Stimulated activated CD4-positive, alpha-beta T cell treated with anti-CD3 and anti-CD28 coated beads, Interleukin-1b, Interleukin-23, amount 100 ng/mL, for 1 hour (primary cell): ENCODE results near the gene ARFGAP3.

Source experiments
- DNase-seq, 2 donors: peaks; one replicate each; pipeline ENCODE4 v3.0.0-alpha.2; 2020; ENCODE audit warnings: low read depth in 2 of 2

Gene ARFGAP3

GRCh38 chr22:42862045-42862734 is 5.1 kb upstream of the ARFGAP3 start:
- no peak for DNase-seq

DNA sequence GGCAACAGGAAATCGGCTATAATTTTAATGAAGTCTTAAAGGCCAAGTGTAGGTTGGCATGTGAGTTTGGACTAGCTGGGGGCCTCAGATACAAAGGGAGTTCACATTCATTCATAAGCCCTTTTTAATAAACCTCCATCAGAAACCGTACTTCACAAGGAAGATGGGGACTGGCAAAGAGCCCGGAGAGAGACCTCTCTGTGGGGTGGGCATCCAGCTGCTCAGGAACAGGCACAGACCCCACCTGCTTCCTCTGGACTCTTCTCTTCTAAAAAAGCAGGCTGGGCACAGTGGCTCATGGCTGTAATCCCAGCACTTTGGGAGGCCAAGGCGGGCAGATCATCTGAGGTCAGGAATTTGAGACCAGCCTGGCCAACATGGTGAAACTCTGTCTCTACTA is 3.9 kb upstream of the ARFGAP3 start:
- no peak for DNase-seq

- no peak for DNase-seq
Observed at GRCh38 chr22:42857845-42858481, 890 bp upstream of the ARFGAP3 start.

DNA sequence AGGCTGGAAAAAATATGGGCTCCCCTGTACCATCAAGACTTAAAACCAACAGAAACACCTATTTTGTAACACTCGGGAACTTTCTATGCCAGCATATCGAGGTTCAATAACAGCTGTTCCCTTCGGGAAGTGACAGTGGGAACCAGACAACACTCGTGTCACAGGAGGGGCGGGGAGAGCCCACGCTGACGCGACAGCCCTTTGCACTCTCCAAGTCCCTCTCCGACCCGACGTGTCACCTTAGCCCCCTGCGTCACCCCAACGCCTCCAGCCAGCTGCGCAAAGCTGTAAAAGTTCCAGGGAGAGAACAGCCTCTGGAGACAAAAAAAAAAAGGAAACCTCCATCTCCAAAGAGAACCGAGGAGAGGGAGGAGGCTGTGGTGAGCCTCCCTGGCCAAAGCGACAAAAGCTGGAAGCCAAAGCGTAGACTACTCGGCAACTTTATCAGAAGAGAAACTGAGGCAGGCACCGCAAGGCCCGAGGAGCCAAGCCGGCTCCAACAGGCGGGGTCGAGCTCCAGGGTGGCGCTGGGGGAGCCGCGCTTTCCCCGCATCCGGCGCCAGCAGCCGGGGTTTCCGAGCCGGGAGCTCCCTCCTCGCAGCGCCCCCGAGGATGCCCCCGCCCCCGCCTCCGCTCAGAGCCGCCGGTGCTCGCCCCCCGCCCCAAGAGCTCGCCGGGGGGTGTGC is 751 bp downstream of the ARFGAP3 start:
- peak in 1 of 2 donors; percentile 2 for DNase-seq

DNA sequence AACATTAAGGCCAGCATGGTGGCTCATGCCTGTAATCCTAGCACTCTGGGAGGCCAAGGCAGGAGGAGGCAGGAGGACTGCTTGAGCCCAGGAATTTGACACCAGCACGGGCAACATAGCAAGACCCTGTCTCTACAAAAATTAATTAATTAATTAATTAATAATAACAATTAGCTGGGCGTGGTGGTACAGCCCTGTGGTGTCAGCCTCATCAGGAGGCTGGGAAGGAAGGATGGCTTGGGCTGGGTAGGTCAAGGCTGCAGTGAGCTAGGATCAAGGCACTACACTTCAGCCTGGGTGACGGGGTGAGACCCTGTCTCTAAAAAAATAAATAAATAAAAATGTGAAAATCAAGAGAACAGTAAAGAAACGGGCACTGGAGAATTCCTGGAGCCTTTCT is 1.4 kb downstream of the ARFGAP3 start:
- DNase-seq = no peak

DNA sequence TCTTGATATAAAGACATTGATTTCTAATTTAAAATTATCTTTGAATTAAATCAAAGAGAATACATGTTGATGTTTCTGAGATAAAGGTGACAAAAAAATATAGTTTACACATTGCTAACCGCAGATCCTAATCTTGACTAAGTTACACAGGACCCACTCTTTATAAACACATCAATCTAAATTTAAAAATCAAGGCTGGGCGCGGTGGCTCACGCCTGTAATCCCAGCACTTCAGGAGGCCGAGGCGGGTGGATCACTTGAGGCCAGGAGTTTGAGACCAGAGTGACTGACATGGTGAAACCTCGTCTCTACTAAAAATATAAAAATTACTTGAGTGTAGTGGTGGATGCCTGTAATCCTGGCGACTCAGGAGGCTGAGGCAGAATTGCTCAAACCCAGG is 1.9 kb downstream of the ARFGAP3 start:
- DNase-seq = no peak

- no peak for DNase-seq
Observed at GRCh38 chr22:42848941-42849550, 8.0 kb downstream of the ARFGAP3 start.

GRCh38 chr22:42847110-42847509 is 10.0 kb downstream of the ARFGAP3 start:
- no peak for DNase-seq

DNA sequence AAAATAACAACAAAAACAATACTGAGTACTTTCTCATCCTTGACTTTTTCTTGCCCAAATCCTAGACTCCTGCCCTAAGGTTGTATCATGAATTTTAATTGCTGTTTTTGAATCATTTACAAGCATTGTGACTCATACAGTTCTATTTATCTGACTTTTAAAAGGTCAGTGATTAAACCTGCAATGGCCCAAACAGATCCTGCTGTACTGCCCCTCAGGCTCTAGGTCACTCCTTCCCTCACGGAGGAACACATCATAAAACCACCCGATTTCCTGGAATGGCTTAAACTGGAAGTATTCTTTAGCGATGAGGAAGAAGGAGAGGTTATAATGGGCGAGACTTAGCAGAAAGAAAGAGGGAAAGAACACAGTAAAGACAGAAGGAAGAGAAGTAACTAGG is 12.3 kb downstream of the ARFGAP3 start:
- no peak for DNase-seq

DNA sequence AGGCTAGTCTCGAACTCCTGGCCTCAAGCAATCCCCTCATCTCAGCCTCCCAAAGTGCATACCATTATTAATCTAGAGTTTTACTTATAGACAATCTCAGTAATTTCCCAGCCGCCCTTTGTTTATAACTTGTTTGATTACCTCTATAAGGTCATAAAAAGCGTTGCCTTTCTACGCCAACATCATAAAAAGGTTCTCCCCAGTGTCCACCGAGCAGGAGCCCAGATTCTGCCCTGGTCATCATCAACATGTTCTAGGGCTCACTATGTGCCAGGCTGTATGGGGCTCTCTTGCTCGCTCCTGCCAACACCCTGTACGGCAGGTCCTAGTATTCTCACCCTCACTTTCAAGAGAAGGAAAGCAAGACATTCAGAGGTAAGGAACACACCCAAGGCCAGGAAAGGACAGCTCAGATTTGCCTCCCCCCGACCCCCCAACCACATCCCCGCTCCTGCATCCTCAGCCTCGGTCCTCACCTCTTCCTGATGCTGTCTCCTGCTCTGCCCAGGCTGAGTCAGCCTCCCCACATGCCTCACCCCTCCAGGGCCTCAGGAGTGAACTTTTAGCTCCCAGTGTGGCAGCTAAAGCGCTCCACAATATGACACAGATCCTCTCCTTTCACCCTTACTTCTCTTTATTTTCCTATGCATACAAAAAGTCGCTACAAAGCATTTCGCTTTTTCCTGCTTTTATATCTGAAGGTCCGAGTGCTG is 14.3 kb downstream of the ARFGAP3 start:
- no peak for DNase-seq

GRCh38 chr22:42841444-42841843 is 15.6 kb downstream of the ARFGAP3 start:
- no peak for DNase-seq

- DNase-seq = no peak
Observed at GRCh38 chr22:42837556-42837955, 19.5 kb downstream of the ARFGAP3 start.

GRCh38 chr22:42836026-42836425 is 21.0 kb downstream of the ARFGAP3 start:
- DNase-seq = no peak

- no peak for DNase-seq
Observed at GRCh38 chr22:42834177-42834949, 22.7 kb downstream of the ARFGAP3 start.

DNA sequence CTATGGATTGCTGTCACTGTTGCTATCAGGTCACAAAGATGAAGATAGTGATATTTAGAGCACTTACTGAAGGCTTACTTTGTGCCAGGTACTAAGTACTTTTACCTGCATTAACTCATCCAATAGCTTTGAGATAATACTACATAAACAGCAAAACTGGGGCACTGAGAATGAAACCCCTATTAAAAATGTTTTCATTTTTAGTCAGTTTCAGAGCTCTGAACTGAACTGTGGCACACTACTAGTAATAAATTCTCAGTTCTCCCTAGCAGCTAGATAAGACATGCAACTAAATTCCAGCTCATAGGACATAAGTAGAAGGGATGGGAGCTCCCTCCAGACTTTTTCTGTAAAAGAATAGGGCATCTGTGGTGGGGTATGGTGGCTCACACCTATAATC is 24.0 kb downstream of the ARFGAP3 start:
- DNase-seq = no peak

DNA sequence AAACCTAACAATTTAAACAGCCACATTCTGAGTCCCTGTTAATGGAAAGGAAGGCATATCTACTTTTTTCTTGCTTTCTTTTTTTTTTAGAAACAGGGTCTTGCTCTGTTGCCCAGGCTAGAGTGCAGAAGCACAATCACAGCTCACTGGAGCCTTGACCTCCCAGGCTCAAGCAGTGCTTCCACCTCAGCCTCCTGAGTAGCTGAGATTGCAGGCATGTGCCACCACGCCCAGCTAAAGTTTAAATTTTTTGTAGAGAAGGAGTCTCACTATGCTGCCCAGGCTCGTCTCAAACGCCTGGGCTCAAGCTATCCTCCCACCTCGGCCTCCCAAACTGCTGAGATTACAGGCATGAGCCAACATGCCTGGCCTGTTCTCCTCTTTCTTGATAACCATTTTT is 25.4 kb downstream of the ARFGAP3 start:
- DNase-seq = no peak

- no peak for DNase-seq
Observed at GRCh38 chr22:42830161-42830560, 26.9 kb downstream of the ARFGAP3 start.

- no peak for DNase-seq
Observed at GRCh38 chr22:42829302-42829701, 27.8 kb downstream of the ARFGAP3 start.

GRCh38 chr22:42825796-42826195 is 31.3 kb downstream of the ARFGAP3 start:
- no peak for DNase-seq

GRCh38 chr22:42821386-42821785 is 35.7 kb downstream of the ARFGAP3 start:
- DNase-seq = no peak

DNA sequence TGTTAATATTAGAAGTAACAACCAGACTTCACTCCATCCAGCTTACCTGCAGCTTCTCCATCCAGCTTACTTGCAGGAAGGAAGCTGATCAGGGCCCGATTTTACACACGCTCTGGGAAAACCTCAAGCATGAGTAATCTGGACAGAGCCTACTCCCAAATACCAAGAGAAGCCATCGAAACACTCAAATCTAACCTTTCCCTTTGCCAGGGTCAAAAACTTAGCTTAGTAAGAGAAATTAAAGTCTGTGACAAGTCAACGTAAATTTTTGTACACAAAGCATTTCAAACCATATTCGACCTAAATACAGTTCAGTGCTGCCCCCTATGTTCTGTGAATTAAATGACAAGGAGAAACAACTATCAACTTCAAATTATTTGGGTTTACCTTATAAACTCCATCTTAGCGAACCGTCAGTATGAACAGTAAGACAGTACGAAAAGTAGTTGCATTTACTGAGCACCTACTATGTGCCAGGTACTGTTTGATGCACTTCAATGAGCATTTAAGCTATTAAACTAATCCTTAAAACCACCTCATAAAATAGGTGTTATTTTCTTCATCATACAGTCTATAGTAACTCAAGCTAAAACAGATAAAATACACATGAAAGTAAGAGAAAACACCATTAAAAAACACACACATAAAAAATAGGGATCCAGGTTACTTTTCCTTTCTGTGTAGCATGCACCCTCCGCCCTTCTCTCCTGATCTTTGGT is 36.9 kb downstream of the ARFGAP3 start:
- no peak for DNase-seq
